Cortex of kidney (tissue), 1 donor: Measurements from ENCODE around the gene SERPINB8.

Experiments used
- DNase-seq: peaks from one replicate; lab custom pipeline; 2025; lab: John Stamatoyannopoulos, UW

The SERPINB8 gene

GRCh38 chr18:63965716-63966330, 4.1 kb upstream of the SERPINB8 start:
- DNase-seq = no peak

- no peak for DNase-seq
Measured at GRCh38 chr18:63970809-63971205, 926 bp downstream of the SERPINB8 start.

- no peak for DNase-seq
Measured at GRCh38 chr18:63971320-63972001, 1.6 kb downstream of the SERPINB8 start.

- no peak for DNase-seq
Measured at GRCh38 chr18:63972002-63972376, 2.1 kb downstream of the SERPINB8 start.

GRCh38 chr18:63974991-63975390, 5.1 kb downstream of the SERPINB8 start:
- DNase-seq = no peak

GRCh38 chr18:63975628-63976027, 5.7 kb downstream of the SERPINB8 start:
- no peak for DNase-seq

- no peak for DNase-seq
Measured at GRCh38 chr18:63977040-63977439, 7.2 kb downstream of the SERPINB8 start.

- DNase-seq = no peak
Measured at GRCh38 chr18:63979409-63979920, 9.6 kb downstream of the SERPINB8 start.

- no peak for DNase-seq
Measured at GRCh38 chr18:63980027-63980426, 10.1 kb downstream of the SERPINB8 start.

GRCh38 chr18:63980896-63981460, 11.1 kb downstream of the SERPINB8 start:
- DNase-seq = no peak

GRCh38 chr18:63981719-63982118, 11.8 kb downstream of the SERPINB8 start:
- no peak for DNase-seq

- no peak for DNase-seq
Measured at GRCh38 chr18:63982361-63982760, 12.5 kb downstream of the SERPINB8 start.

GRCh38 chr18:63986885-63987284, 17.0 kb downstream of the SERPINB8 start:
- no peak for DNase-seq

GRCh38 chr18:63987743-63988142, 17.9 kb downstream of the SERPINB8 start:
- DNase-seq = no peak

GRCh38 chr18:63992751-63993150, 22.9 kb downstream of the SERPINB8 start:
- DNase-seq = no peak

- no peak for DNase-seq
Measured at GRCh38 chr18:63994783-63995399, 25.0 kb downstream of the SERPINB8 start.

GRCh38 chr18:63997041-63997440, 27.2 kb downstream of the SERPINB8 start:
- DNase-seq = no peak

GRCh38 chr18:63997606-63998005, 27.7 kb downstream of the SERPINB8 start:
- DNase-seq = no peak

- DNase-seq = no peak
Measured at GRCh38 chr18:63999871-64000270, 30.0 kb downstream of the SERPINB8 start.

- DNase-seq = no peak
Measured at GRCh38 chr18:64002581-64002980, 32.7 kb downstream of the SERPINB8 start.

GRCh38 chr18:64009305-64009704, 39.4 kb downstream of the SERPINB8 start:
- no peak for DNase-seq

GRCh38 chr18:64011513-64011912, 41.6 kb downstream of the SERPINB8 start:
- no peak for DNase-seq

- DNase-seq = no peak
Measured at GRCh38 chr18:64017870-64018269, 48.0 kb downstream of the SERPINB8 start.
